H1 (cell line): Measurements from ENCODE around the gene USP3. TPM values are rescaled to one million over a fixed set of nuclear protein-coding genes. Genes with fewer than 3 reads are reported as not detected.
A peak's percentile ranks its signal among the peaks of the same experiment; 100 is the strongest.

Experiments
- TCF12 ChIP-seq: IDR thresholded peaks from 2 replicates; pipeline ENCODE4 v1.6.1; 2011; ENCODE audit warnings: low read depth, mild to moderate bottlenecking, low read length
- polyA plus RNA-seq, 7 experiments: library from polyadenylated mRNA; depleted of rRNA in 3 of 7; stranded (reverse) in 5 of 7; unstranded in 2 of 7; fragments of >200 nt in 5 of 7; fragments of 200-250 nt in 2 of 7; gene quantifications; 1 replicate in 5 of 7; 2 replicates in 1 of 7; 4 replicates in 1 of 7; pipeline versions ENCODE4 v1.2.1 to v1.2.3, GENCODE V29; 2011 to 2013; ENCODE audit warnings: missing spikeins in 2 of 7, mixed read lengths in 2 of 7
- total RNA-seq: library from RNA; stranded (reverse); fragmentation: NEBNext Ultra II Directional; extraction: Animal tissue kit (Norgen Biotek cat#: 25700); gene quantifications from 2 replicates; pipeline ENCODE4 v1.2.1, GENCODE V29; 2021
- TF ChIP-seq, protein P1 (sequence below): IDR thresholded peaks from 2 replicates; pipeline ENCODE4 v1.6.1; 2011; ENCODE audit warnings: low read length, improper control_type of control experiment
- TF ChIP-seq, protein P2 (sequence below): IDR thresholded peaks from 2 replicates; pipeline ENCODE4 v1.6.1; 2012; ENCODE audit warnings: inconsistent platforms

The USP3 gene
- total and polyA plus RNA-seq, 2 of the 8 experiments (the other 6 are each of a cell fraction or from before 2014, with no cell fraction given): 15.5 to 16.2 TPM

GRCh38 chr15:63460210-63461155 lies 43.9 kb upstream of the USP3 start (continued):
- TF ChIP-seq, protein P1, sequence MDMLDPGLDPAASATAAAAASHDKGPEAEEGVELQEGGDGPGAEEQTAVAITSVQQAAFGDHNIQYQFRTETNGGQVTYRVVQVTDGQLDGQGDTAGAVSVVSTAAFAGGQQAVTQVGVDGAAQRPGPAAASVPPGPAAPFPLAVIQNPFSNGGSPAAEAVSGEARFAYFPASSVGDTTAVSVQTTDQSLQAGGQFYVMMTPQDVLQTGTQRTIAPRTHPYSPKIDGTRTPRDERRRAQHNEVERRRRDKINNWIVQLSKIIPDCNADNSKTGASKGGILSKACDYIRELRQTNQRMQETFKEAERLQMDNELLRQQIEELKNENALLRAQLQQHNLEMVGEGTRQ: no peak
- TF ChIP-seq, protein P2, sequence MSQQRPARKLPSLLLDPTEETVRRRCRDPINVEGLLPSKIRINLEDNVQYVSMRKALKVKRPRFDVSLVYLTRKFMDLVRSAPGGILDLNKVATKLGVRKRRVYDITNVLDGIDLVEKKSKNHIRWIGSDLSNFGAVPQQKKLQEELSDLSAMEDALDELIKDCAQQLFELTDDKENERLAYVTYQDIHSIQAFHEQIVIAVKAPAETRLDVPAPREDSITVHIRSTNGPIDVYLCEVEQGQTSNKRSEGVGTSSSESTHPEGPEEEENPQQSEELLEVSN: peak; percentile 85
- TF ChIP-seq TCF12: 0 out of 2 replicates have a peak, but pooled peaks have one; percentile 2
